HCT116 (cell line): ENCODE measurements around the gene KCTD19. TPM values are rescaled to one million over a fixed set of nuclear protein-coding genes. Genes with fewer than 3 reads are reported as not detected.

ENCODE experiments used
- ATAC-seq: fragments of 200-7000 bp; cut with Tn5 transposase; 2 replicates; pipeline ENCODE4 v1.9.1; 2020; ENCODE audit warnings: mild to moderate bottlenecking, moderate library complexity
- BruUV-seq: library from RNA; stranded (reverse); fragments of 400-500 nt; replicated peaks from 2 replicates; lab custom pipeline; 2021; lab: Mats Ljungman, UMichigan
- CTCF ChIA-PET: fragments of 300-600 bp; sonication (Branson Sonifier 250); formaldehyde crosslinking; loops from one replicate; lab custom pipeline; 2021; ENCODE audit warnings: antibody characterized with exemption; lab: Charles Lee
- POLR2A ChIA-PET: fragments of 300-600, 350-600 bp; sonication (Branson Sonifier 250); formaldehyde crosslinking; loops from one replicate; lab custom pipeline; 2021; ENCODE audit warnings: antibody characterized with exemption; lab: Charles Lee
- RAD21 ChIA-PET, 2 experiments: fragments of 300-600 bp; sonication (Branson Sonifier 250); formaldehyde crosslinking; loops; one replicate each; lab custom pipeline; 2023; ENCODE audit warnings: low total read pairs in 2 of 2; ENCODE audit not compliant: uncharacterized antibody in 2 of 2, unreplicated experiment in 2 of 2, low non-redundant PET in 1 of 2; lab: Charles Lee
- DNase-seq: peaks from one replicate; pipeline ENCODE4 v3.0.0-alpha.2; 2010; ENCODE audit warnings: low read depth, low spot score
- H2AFZ ChIP-seq: fragments of 200-600 bp; shearing (Covaris generic), sonication (generic); 2 replicates; pipeline ENCODE4 v1.6.1; 2017; ENCODE audit warnings: low read depth, mixed run types, mixed read lengths, antibody characterized with exemption, low read length; ENCODE audit not compliant: poor library complexity, severe bottlenecking
- H3K27ac ChIP-seq: 2 replicates; pipeline ENCODE4 v1.5.1; 2012; ENCODE audit warnings: low read depth, low read length
- H3K27me3 ChIP-seq: fragments of 200-600 bp; sonication (generic); 2 replicates; pipeline ENCODE4 v1.6.1; 2016; ENCODE audit warnings: mixed run types, low read length, mixed read lengths; ENCODE audit not compliant: insufficient read depth
- H3K36me3 ChIP-seq, 2 experiments: fragments of 200-500 bp in 1 of 2; fragments of 200-600 bp in 1 of 2; sonication (Bioruptor generic) in 1 of 2; sonication (generic) in 1 of 2; 2 replicates each; pipeline versions ENCODE4 v1.5.1 to v1.6.1; 2014 to 2016; ENCODE audit warnings: low read length in 2 of 2, inconsistent platforms in 1 of 2, mixed read lengths in 1 of 2, mixed run types in 1 of 2; ENCODE audit not compliant: insufficient read depth in 2 of 2, control insufficient read depth in 1 of 2
- H3K4me1 ChIP-seq, 2 experiments: fragments of 200-600 bp in 1 of 2; sonication (generic) in 1 of 2; 2 replicates each; pipeline versions ENCODE4 v1.5.1 to v1.6.1; 2012 to 2017; ENCODE audit warnings: low read length in 2 of 2, inconsistent platforms in 1 of 2, mild to moderate bottlenecking in 1 of 2, mixed read lengths in 1 of 2, mixed run types in 1 of 2, moderate library complexity in 1 of 2; ENCODE audit not compliant: insufficient read depth in 2 of 2, control insufficient read depth in 1 of 2
- H3K4me2 ChIP-seq: fragments of 200-600 bp; sonication (generic); 2 replicates; pipeline ENCODE4 v1.6.1; 2017; ENCODE audit warnings: mixed run types, low read length, mixed read lengths
- H3K4me3 ChIP-seq, 2 experiments: fragments of 200-600 bp in 1 of 2; sonication (generic) in 1 of 2; replicated peaks in 1 of 2; 2 replicates each; pipeline ENCODE4 v1.5.1; 2011 to 2016; ENCODE audit warnings: low read length in 2 of 2, control low read depth in 1 of 2, low read depth in 1 of 2, mild to moderate bottlenecking in 1 of 2, mixed read lengths in 1 of 2, mixed run types in 1 of 2
- H3K79me2 ChIP-seq: fragments of 200-600 bp; sonication (generic); 2 replicates; pipeline ENCODE4 v1.6.1; 2017; ENCODE audit warnings: mild to moderate bottlenecking, mixed run types, low read length, moderate library complexity, mixed read lengths; ENCODE audit not compliant: insufficient read depth
- H3K9ac ChIP-seq: fragments of 200-600 bp; sonication (generic); 2 replicates; pipeline ENCODE4 v1.6.1; 2016; ENCODE audit warnings: low read length, mixed read lengths
- H3K9me2 ChIP-seq: fragments of 200-600 bp; sonication (generic), shearing (Covaris generic); 2 replicates; pipeline ENCODE4 v1.6.1; 2017; ENCODE audit warnings: mixed run types, mild to moderate bottlenecking, moderate library complexity; ENCODE audit not compliant: insufficient read depth
- H3K9me3 ChIP-seq, 2 experiments: fragments of 200-500 bp in 1 of 2; fragments of 200-600 bp in 1 of 2; sonication (Bioruptor generic) in 1 of 2; sonication (generic) in 1 of 2; 2 replicates each; pipeline ENCODE4 v1.6.1; 2014 to 2017; ENCODE audit warnings: low read length in 2 of 2, mixed read lengths in 2 of 2, inconsistent platforms in 1 of 2, low read depth in 1 of 2, mild to moderate bottlenecking in 1 of 2, mixed run types in 1 of 2, moderate library complexity in 1 of 2; ENCODE audit not compliant: control insufficient read depth in 1 of 2, insufficient read depth in 1 of 2
- H4K20me1 ChIP-seq: fragments of 200-600 bp; sonication (generic), shearing (Covaris generic); 2 replicates; pipeline ENCODE4 v1.6.1; 2017; ENCODE audit warnings: mixed run types, mild to moderate bottlenecking, moderate library complexity; ENCODE audit not compliant: insufficient read depth
- CBX3 ChIP-seq: IDR thresholded peaks from 2 replicates; pipeline ENCODE4 v1.6.1; 2012; ENCODE audit warnings: low read depth
- CEBPB ChIP-seq: IDR thresholded peaks from 2 replicates; pipeline ENCODE4 v1.6.1; 2012; ENCODE audit warnings: low read depth
- EGR1 ChIP-seq: IDR thresholded peaks from 2 replicates; pipeline ENCODE4 v1.6.1; 2012; ENCODE audit warnings: low read depth
- FOSL1 ChIP-seq: IDR thresholded peaks from 2 replicates; pipeline ENCODE4 v1.6.1; 2012; ENCODE audit warnings: low read depth
- JUND ChIP-seq: IDR thresholded peaks from 2 replicates; pipeline ENCODE4 v1.6.1; 2012
- POLR2A ChIP-seq: IDR thresholded peaks from 2 replicates; pipeline ENCODE4 v1.7.0; 2011; ENCODE audit warnings: borderline replicate concordance; ENCODE audit not compliant: insufficient read depth, insufficient read length; ENCODE audit errors: extremely low read depth
- SIN3A ChIP-seq: IDR thresholded peaks from 2 replicates; pipeline ENCODE4 v1.6.1; 2012; ENCODE audit warnings: low read depth
- SP1 ChIP-seq: IDR thresholded peaks from 2 replicates; pipeline ENCODE4 v1.6.1; 2012; ENCODE audit warnings: low read depth
- ZNF274 ChIP-seq: fragments of 200-500 bp; sonication (Bioruptor generic); IDR thresholded peaks from 2 replicates; pipeline ENCODE4 v1.6.1; 2014; ENCODE audit warnings: mild to moderate bottlenecking, low read depth, low read length, inconsistent platforms
- intact Hi-C: fragments of 100-400 bp; cut with micrococcal nuclease; formaldehyde crosslinking; loops from 2 replicates; pipeline ENCODE4 v1.10.0; 2022
- total RNA-seq: library from RNA; stranded (reverse); gene quantifications from one replicate; pipeline ENCODE4 v1.2.1, GENCODE V29; 2021; ENCODE audit not compliant: unreplicated experiment
- TF ChIP-seq, protein P1 (sequence below): IDR thresholded peaks from 2 replicates; pipeline ENCODE4 v1.6.1; 2012; ENCODE audit warnings: low read depth
- TF ChIP-seq, protein P2 (sequence below): IDR thresholded peaks from 2 replicates; pipeline ENCODE4 v1.6.1; 2012

Gene KCTD19
- total RNA-seq, 1 experiment from 2014 or later: not detected

DNA sequence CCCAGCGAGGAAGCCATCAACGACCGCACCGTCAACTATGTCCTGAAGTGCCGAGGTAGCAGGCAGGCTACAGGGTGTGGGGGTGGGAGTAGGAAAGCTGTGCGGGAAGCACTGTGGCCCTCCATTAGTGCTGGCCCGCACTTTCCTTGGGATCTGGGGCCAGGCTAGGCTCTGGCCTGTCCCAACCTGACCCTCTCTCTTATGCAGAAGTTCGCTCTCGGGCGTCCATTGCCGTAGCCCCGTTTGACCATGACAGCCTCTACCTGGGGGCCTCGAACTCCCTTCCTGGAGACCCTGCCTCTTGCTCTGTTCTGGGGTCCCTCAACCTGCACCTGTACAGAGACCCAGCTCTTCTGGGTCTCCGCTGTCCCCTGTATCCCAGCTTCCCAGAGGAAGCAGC, 38.6 kb downstream of the KCTD19 start:
- H3K27ac ChIP-seq: no peak overlapping the region
- no peak for ATAC-seq
- CTCF ChIA-PET: no interaction called here
- DNase-seq: no peak
- intact Hi-C loops: no loop called here
- POLR2A ChIA-PET: no interaction called here
- TF ChIP-seq FOSL1 (no peak), ZNF274 (no peak), CEBPB (no peak), JUND (no peak), SP1 (no peak), CBX3 (no peak), POLR2A (no peak), EGR1 (no peak), SIN3A (no peak)
- TF ChIP-seq, protein P1, sequence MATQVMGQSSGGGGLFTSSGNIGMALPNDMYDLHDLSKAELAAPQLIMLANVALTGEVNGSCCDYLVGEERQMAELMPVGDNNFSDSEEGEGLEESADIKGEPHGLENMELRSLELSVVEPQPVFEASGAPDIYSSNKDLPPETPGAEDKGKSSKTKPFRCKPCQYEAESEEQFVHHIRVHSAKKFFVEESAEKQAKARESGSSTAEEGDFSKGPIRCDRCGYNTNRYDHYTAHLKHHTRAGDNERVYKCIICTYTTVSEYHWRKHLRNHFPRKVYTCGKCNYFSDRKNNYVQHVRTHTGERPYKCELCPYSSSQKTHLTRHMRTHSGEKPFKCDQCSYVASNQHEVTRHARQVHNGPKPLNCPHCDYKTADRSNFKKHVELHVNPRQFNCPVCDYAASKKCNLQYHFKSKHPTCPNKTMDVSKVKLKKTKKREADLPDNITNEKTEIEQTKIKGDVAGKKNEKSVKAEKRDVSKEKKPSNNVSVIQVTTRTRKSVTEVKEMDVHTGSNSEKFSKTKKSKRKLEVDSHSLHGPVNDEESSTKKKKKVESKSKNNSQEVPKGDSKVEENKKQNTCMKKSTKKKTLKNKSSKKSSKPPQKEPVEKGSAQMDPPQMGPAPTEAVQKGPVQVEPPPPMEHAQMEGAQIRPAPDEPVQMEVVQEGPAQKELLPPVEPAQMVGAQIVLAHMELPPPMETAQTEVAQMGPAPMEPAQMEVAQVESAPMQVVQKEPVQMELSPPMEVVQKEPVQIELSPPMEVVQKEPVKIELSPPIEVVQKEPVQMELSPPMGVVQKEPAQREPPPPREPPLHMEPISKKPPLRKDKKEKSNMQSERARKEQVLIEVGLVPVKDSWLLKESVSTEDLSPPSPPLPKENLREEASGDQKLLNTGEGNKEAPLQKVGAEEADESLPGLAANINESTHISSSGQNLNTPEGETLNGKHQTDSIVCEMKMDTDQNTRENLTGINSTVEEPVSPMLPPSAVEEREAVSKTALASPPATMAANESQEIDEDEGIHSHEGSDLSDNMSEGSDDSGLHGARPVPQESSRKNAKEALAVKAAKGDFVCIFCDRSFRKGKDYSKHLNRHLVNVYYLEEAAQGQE: no peak
- TF ChIP-seq, protein P2, sequence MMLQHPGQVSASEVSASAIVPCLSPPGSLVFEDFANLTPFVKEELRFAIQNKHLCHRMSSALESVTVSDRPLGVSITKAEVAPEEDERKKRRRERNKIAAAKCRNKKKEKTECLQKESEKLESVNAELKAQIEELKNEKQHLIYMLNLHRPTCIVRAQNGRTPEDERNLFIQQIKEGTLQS: no peak
- TF ChIP-seq, all 23 proteins: peak for 0
- BruUV-seq: no TSS peak
- RAD21 ChIA-PET: no interaction called here
- H3K4me1 ChIP-seq: peaks cover 3 to 20% of the 10 kb centered on the region in 2 experiments; a peak in 3 of 4 replicates
- no peaks in the 10 kb centered on the region for H3K9me2 ChIP-seq
- no peaks in the 10 kb centered on the region for H3K27me3 ChIP-seq
- H2AFZ ChIP-seq: no peak overlapping the region
- no peak overlapping the region for H3K9ac ChIP-seq
- H3K9me3 ChIP-seq: no peaks in the 10 kb centered on the region
- H4K20me1 ChIP-seq: no peaks in the 10 kb centered on the region
- H3K4me2 ChIP-seq: no peak overlapping the region
- H3K36me3 ChIP-seq: no peaks in the 10 kb centered on the region; a peak in 1 of 4 replicates
- H3K79me2 ChIP-seq: no peaks in the 10 kb centered on the region
- H3K4me3 ChIP-seq: no peak overlapping the region
